Endodermal cell (in vitro differentiated cells): ENCODE results near the gene ZNF580. TPM values are rescaled to one million over a fixed set of nuclear protein-coding genes. Genes with fewer than 3 reads are reported as not detected.

ENCODE experiments used
- DNase-seq: peaks from one replicate; pipeline ENCODE4 v3.0.0-alpha.2; 2017
- H3K27ac ChIP-seq: 2 replicates; pipeline ENCODE4 v1.5.1; 2013; ENCODE audit warnings: mild to moderate bottlenecking, low read depth, low read length, moderate library complexity
- H3K27me3 ChIP-seq: 2 replicates; pipeline ENCODE4 v1.6.1; 2013; ENCODE audit warnings: mild to moderate bottlenecking, low read length, moderate library complexity; ENCODE audit not compliant: insufficient read depth, control insufficient read depth, poor library complexity, severe bottlenecking
- H3K36me3 ChIP-seq: 2 replicates; pipeline ENCODE4 v1.7.0; 2013; ENCODE audit warnings: mild to moderate bottlenecking, low read length, moderate library complexity; ENCODE audit not compliant: control insufficient read depth, insufficient read depth
- H3K4me1 ChIP-seq: one replicate; pipeline ENCODE4 v1.7.0; 2013; ENCODE audit warnings: low read length; ENCODE audit not compliant: control insufficient read depth, insufficient read depth
- H3K4me3 ChIP-seq: 2 replicates; pipeline ENCODE4 v1.5.1; 2013; ENCODE audit warnings: mild to moderate bottlenecking, low read length, moderate library complexity
- H3K9ac ChIP-seq: 2 replicates; pipeline ENCODE4 v1.6.1; 2013; ENCODE audit warnings: mild to moderate bottlenecking, low read length, moderate library complexity; ENCODE audit not compliant: poor library complexity, severe bottlenecking; ENCODE audit errors: extremely low read depth
- H3K9me3 ChIP-seq: 2 replicates; pipeline ENCODE4 v1.6.1; 2013; ENCODE audit warnings: mild to moderate bottlenecking, low read length, moderate library complexity; ENCODE audit not compliant: control insufficient read depth
- H3K27ac Mint-ChIP-seq: 2 replicates; pipeline ENCODE4 v1.8.0; 2020; ENCODE audit warnings: mixed read lengths
- H3K27me3 Mint-ChIP-seq: 2 replicates; pipeline ENCODE4 v1.8.0; 2021; ENCODE audit warnings: mild to moderate bottlenecking, mixed read lengths; ENCODE audit not compliant: insufficient read depth
- H3K36me3 Mint-ChIP-seq: 2 replicates; pipeline ENCODE4 v1.8.0; 2020; ENCODE audit warnings: low read depth, mixed read lengths
- H3K4me1 Mint-ChIP-seq: 2 replicates; pipeline ENCODE4 v1.8.0; 2020; ENCODE audit warnings: mixed read lengths
- H3K4me3 Mint-ChIP-seq: 2 replicates; pipeline ENCODE4 v1.8.0; 2020; ENCODE audit warnings: mild to moderate bottlenecking, moderate library complexity, mixed read lengths
- H3K9me3 Mint-ChIP-seq: 2 replicates; pipeline ENCODE4 v1.8.0; 2020; ENCODE audit warnings: mild to moderate bottlenecking, mixed read lengths
- CTCF ChIP-seq: fragments of 200-600 bp; sonication (generic); conservative IDR thresholded peaks from 2 replicates; pipeline ENCODE4 v1.5.0; 2021; ENCODE audit warnings: antibody characterized with exemption, mild to moderate bottlenecking
- WGBS, 2 experiments: methylation state at CpG; one replicate each; pipeline versions ENCODE4 v1.1.5 to v1.1.7; 2013; ENCODE audit warnings: missing lambda C conversion rate in 2 of 2, mixed read lengths in 1 of 2; ENCODE audit not compliant: insufficient coverage in 1 of 2, insufficient read length in 1 of 2; 5-methylcytosine and 5-hydroxymethylcytosine counted together
- total RNA-seq, 2 donors: library from RNA; stranded (reverse); fragmentation: NEBNext Ultra II Directional in 1 of 2; extraction: Animal tissue kit (Norgen Biotek cat#: 25700) in 1 of 2; gene quantifications; 2 replicates in 1 of 2; 3 replicates in 1 of 2; pipeline ENCODE4 v1.2.1, GENCODE V29; 2021

Gene ZNF580
- total RNA-seq, 2 donors from 2014 or later, result 27.3 to 38.6 TPM

DNA sequence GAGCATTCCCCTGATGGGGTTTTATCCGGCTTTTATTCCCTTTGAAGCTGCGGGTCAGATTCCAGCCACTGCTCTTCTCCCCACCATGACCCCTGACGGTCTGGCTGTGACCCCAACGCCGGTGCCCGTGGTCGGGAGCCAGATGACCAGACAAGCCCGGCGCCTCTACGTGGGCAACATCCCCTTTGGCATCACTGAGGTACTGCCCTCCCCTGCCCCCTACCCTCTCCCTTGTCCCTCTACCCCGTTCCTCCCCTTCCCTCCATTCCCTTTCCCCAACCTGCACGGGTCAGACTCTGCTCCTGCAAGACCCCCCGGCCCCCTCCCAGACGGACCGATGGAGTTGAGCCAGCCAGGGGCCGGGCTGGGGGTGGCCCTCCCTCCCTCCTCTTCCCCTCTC is 20.2 kb downstream of the ZNF580 start:
- Histone ChIP-seq H3K9me3 (no peaks in the 10 kb centered on the region), H3K4me3 (no peak overlapping the region), H3K27ac (no peak overlapping the region), H3K9ac (no peak overlapping the region), H3K4me1 (peaks cover 7% of the 10 kb centered on the region), H3K36me3 (peaks cover 56% of the 10 kb centered on the region), H3K27me3 (no peaks in the 10 kb centered on the region)
- TF ChIP-seq CTCF, result no peak
- H3K4me1 Mint-ChIP-seq, result peaks cover 21% of the 10 kb centered on the region
- peaks cover 54% of the 10 kb centered on the region for H3K36me3 Mint-ChIP-seq
- no peak for DNase-seq
- 92 to 96% methylated on average over 10 to 16 of the region's 16 CpGs for WGBS, 2 experiments
- H3K27me3 Mint-ChIP-seq, result no peaks in the 10 kb centered on the region
- no peak overlapping the region for H3K27ac Mint-ChIP-seq
- H3K9me3 Mint-ChIP-seq, result no peaks in the 10 kb centered on the region
- no peak overlapping the region for H3K4me3 Mint-ChIP-seq

DNA sequence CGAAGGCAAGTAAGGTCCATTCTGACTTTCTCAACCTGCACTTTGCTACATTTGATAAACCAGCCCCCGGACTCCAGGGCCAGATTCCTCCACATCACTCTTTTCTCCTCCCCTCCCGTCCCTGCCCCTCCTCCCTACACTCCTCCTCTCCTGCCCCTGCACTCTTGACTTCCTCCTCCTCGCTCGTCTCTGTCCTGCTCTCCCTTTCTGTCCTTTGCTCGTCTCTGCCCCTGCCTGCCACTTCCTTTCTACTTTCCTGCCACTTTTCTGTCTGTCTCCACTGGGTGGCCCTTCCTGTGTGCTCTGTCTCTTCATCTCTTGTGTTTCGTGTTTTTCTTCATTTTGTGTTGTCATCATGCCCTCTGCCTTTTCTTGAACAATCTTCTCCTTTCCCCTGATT is 21.0 kb downstream of the ZNF580 start:
- H3K4me1 Mint-ChIP-seq, result peaks cover 12% of the 10 kb centered on the region
- H3K36me3 Mint-ChIP-seq, result peaks cover 60% of the 10 kb centered on the region
- Histone ChIP-seq H3K4me1 (peaks cover 10% of the 10 kb centered on the region), H3K27ac (no peak overlapping the region), H3K4me3 (no peak overlapping the region), H3K9ac (no peak overlapping the region), H3K9me3 (no peaks in the 10 kb centered on the region), H3K36me3 (peaks cover 65% of the 10 kb centered on the region), H3K27me3 (no peaks in the 10 kb centered on the region)
- 84 to 91% methylated on average over 7 of the region's 7 CpGs for WGBS, 2 experiments
- no peak for TF ChIP-seq CTCF
- no peak for DNase-seq
- no peaks in the 10 kb centered on the region for H3K9me3 Mint-ChIP-seq
- H3K4me3 Mint-ChIP-seq, result no peak overlapping the region
- no peak overlapping the region for H3K27ac Mint-ChIP-seq
- no peaks in the 10 kb centered on the region for H3K27me3 Mint-ChIP-seq

DNA sequence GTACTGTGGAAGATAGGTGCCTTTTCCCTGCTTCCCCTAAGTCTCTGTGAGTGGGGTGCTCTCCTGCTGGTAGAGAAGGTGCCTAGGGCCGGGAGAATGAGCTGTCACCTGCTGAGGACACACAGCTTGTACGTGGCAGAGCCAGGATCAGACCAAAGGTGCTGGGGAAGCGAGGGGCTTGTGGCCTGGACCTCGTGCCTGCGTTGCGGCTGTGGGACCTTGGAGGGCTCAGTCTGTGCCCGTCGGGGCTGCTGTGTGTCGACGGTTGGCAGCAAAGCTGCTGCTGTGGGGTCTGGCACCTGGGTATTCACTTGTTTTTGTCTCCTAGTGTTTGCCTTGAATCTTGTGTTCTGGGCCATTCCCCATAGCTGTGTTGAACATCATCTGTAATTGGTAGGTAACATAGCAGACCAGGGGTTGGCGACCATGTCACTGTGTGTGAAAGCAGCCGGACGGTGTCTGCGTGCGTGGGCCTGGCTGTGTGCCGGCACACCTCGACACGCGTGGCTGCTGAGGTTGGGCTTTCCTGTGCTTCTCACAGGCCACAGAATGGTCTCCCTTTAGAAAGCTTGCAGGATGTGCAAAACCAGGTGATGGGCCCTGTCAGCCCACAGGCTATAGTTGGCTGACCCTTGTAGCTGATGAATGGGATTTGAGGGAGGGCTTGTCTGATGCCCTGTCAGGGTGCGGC is 23.2 kb downstream of the ZNF580 start:
- Histone ChIP-seq H3K27ac (no peak overlapping the region), H3K36me3 (peaks cover 84% of the 10 kb centered on the region), H3K4me3 (no peak overlapping the region), H3K9me3 (no peaks in the 10 kb centered on the region), H3K27me3 (no peaks in the 10 kb centered on the region), H3K9ac (no peak overlapping the region), H3K4me1 (peaks cover 4% of the 10 kb centered on the region)
- WGBS, 2 experiments, result 92 to 93% methylated on average over 19 to 20 of the region's 20 CpGs
- Mint-ChIP-seq H3K4me1 (no peaks in the 10 kb centered on the region), H3K36me3 (peaks cover 73% of the 10 kb centered on the region), H3K27me3 (no peaks in the 10 kb centered on the region), H3K4me3 (no peak overlapping the region), H3K9me3 (no peaks in the 10 kb centered on the region), H3K27ac (no peak overlapping the region)
- no peak for DNase-seq
- TF ChIP-seq CTCF, result no peak
